ENCODE results near the gene CARD18. TPM values are rescaled to one million over a fixed set of nuclear protein-coding genes. Genes with fewer than 3 reads are reported as not detected.
"Not testable (repeated sequence)": the region's sequence is repeated elsewhere in the genome, so short reads cannot be mapped to it uniquely, and the experiment has no call there.

CARD18 gene
- total and polyA plus RNA-seq, 2 donors (not counting 1 experiment from before 2014, with no cell fraction given), result not detected

DNA sequence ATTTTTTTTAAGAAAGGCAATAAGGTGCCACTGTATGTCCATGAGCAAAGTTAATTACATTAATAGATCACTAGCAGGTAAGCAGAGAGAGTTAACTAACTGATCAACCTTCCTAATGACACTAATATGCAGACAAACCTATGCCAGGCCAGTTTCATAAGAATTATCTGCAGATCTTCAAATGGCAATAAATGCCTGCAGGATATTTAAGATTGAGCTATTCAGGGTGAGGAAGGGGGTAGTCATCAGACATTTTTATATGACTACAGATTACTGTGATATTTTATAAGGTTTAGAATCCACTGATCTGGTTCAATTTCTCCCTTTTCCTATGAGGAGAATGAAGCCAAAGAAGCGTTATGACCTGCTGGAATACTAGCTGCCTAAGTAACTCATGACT is 30.2 kb downstream of the CARD18 start:
- Histone ChIP-seq H3K9ac (ENCODE audit: low read length) (no peak overlapping the region), H3K79me2 (ENCODE audit: control insufficient read depth, insufficient read depth, low read length) (no peaks in the 10 kb centered on the region), H3K4me2 (replicated peaks; ENCODE audit: low read depth, low read length, poor library complexity, severe bottlenecking) (no peak overlapping the region), H3K27me3 (replicated peaks in 1 of 4; ENCODE audit: control extremely low read depth in 1 of 4, control insufficient read depth in 3 of 4, insufficient read depth in 4 of 4, low read length in 3 of 4) (peaks cover 0 to 5% (median 0%) of the 10 kb centered on the region in 4 experiments), H3K27ac (ENCODE audit: low read length in 2 of 2) (no peak overlapping the region), H4K20me1 (ENCODE audit: control insufficient read depth, insufficient read depth, low read length, poor library complexity, severe bottlenecking) (no peaks in the 10 kb centered on the region), H3K4me3 (ENCODE audit: control extremely low read depth in 1 of 5, extremely low read depth in 1 of 5, insufficient read depth in 1 of 5, low read depth in 2 of 5, low read length in 4 of 5) (no peak overlapping the region), H2AFZ (ENCODE audit: insufficient read depth, low read depth, low read length, poor library complexity, severe bottlenecking) (no peak overlapping the region), H3K9me3 (ENCODE audit: control extremely low read depth in 1 of 3, control insufficient read depth in 2 of 3, insufficient read depth in 1 of 3, low read length in 2 of 3) (peaks cover 0 to 1% (median 0%) of the 10 kb centered on the region in 3 donors), H3K4me1 (ENCODE audit: control insufficient read depth in 2 of 2, insufficient read depth in 2 of 2, low read length in 2 of 2) (peaks cover 0 to 3% of the 10 kb centered on the region in 2 donors), H3K36me3 (replicated peaks in 1 of 2; ENCODE audit: control extremely low read depth in 1 of 2, control insufficient read depth in 1 of 2, extremely low read depth in 1 of 2, insufficient read depth in 2 of 2, low read length in 1 of 2) (no peaks in the 10 kb centered on the region)
- no peak for TF ChIP-seq EZH2 (IDR thresholded peaks at IDR 0.05; ENCODE audit: borderline replicate concordance, insufficient read depth, low read depth, low read length, poor library complexity, severe bottlenecking)
- TF ChIP-seq, protein P1, sequence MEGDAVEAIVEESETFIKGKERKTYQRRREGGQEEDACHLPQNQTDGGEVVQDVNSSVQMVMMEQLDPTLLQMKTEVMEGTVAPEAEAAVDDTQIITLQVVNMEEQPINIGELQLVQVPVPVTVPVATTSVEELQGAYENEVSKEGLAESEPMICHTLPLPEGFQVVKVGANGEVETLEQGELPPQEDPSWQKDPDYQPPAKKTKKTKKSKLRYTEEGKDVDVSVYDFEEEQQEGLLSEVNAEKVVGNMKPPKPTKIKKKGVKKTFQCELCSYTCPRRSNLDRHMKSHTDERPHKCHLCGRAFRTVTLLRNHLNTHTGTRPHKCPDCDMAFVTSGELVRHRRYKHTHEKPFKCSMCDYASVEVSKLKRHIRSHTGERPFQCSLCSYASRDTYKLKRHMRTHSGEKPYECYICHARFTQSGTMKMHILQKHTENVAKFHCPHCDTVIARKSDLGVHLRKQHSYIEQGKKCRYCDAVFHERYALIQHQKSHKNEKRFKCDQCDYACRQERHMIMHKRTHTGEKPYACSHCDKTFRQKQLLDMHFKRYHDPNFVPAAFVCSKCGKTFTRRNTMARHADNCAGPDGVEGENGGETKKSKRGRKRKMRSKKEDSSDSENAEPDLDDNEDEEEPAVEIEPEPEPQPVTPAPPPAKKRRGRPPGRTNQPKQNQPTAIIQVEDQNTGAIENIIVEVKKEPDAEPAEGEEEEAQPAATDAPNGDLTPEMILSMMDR (IDR thresholded peaks at IDR 0.05), result no peak
- H3K4me3 Mint-ChIP-seq, result no peak overlapping the region
- DNase-seq (no peak), ATAC-seq (ENCODE audit: low read depth) (no peak)
- no peaks in the 10 kb centered on the region for H3K9me3 Mint-ChIP-seq (ENCODE audit: insufficient read depth)
- intact Hi-C loops (cut with micrococcal nuclease), result no loop called here
- no CpG with 5 or more reads among the region's 1 CpG for WGBS (ENCODE audit: insufficient coverage)
- ChIA-PET CTCF (no interaction called here), POLR2A (no interaction called here)
- peaks cover 27% of the 10 kb centered on the region for H3K27me3 Mint-ChIP-seq
- H3K27ac Mint-ChIP-seq, result no peak overlapping the region
- peaks cover 11% of the 10 kb centered on the region for H3K4me1 Mint-ChIP-seq

DNA sequence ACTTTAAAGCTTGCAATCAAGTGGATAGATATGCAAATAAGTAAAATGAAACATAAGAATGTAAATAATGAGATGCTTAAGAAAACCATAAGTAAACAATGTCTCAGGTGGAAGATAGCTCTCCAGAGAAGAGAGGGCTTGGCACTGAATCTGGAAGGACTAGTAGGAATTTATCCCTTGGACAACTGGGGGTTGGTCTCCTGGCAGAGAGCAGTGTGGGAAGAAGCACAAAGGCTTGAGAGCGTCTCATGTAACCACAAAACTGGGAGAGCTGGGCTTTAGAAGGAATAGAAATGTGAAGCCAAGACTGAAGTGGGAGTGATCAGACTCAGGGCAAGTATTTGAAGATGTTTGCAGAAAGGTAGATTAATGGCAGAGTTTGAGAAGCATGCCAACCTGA is 31.3 kb downstream of the CARD18 start:
- ChIA-PET POLR2A (no interaction called here), CTCF (no interaction called here)
- H3K4me2 ChIP-seq (replicated peaks; ENCODE audit: low read depth, low read length, poor library complexity, severe bottlenecking), result no peak overlapping the region
- no peaks in the 10 kb centered on the region for H3K9me3 Mint-ChIP-seq (ENCODE audit: insufficient read depth)
- H4K20me1 ChIP-seq (ENCODE audit: control insufficient read depth, insufficient read depth, low read length, poor library complexity, severe bottlenecking), result no peaks in the 10 kb centered on the region
- no peak overlapping the region for H3K4me3 Mint-ChIP-seq
- H3K79me2 ChIP-seq (ENCODE audit: control insufficient read depth, insufficient read depth, low read length), result no peaks in the 10 kb centered on the region
- H3K27me3 ChIP-seq (replicated peaks in 1 of 4; ENCODE audit: control extremely low read depth in 1 of 4, control insufficient read depth in 3 of 4, insufficient read depth in 4 of 4, low read length in 3 of 4), result peaks cover 0 to 5% (median 0%) of the 10 kb centered on the region in 4 experiments
- no peak overlapping the region for H3K4me3 ChIP-seq (ENCODE audit: control extremely low read depth in 1 of 5, extremely low read depth in 1 of 5, insufficient read depth in 1 of 5, low read depth in 2 of 5, low read length in 4 of 5)
- peaks cover 0 to 1% (median 0%) of the 10 kb centered on the region in 3 donors for H3K9me3 ChIP-seq (ENCODE audit: control extremely low read depth in 1 of 3, control insufficient read depth in 2 of 3, insufficient read depth in 1 of 3, low read length in 2 of 3)
- no peak overlapping the region for H3K27ac ChIP-seq (ENCODE audit: low read length in 2 of 2)
- no peak for DNase-seq
- intact Hi-C loops (cut with micrococcal nuclease), result no loop called here
- H3K4me1 ChIP-seq (ENCODE audit: control insufficient read depth in 2 of 2, insufficient read depth in 2 of 2, low read length in 2 of 2), result peaks cover 0 to 3% of the 10 kb centered on the region in 2 donors
- peaks cover 11% of the 10 kb centered on the region for H3K4me1 Mint-ChIP-seq
- 83% methylated on average over 1 of the region's 1 CpG for WGBS (ENCODE audit: insufficient coverage)
- no peak overlapping the region for H3K9ac ChIP-seq (ENCODE audit: low read length)
- H3K27ac Mint-ChIP-seq, result no peak overlapping the region
- H3K27me3 Mint-ChIP-seq, result peaks cover 24% of the 10 kb centered on the region
- no peak for ATAC-seq (ENCODE audit: low read depth)
- TF ChIP-seq EZH2 (IDR thresholded peaks at IDR 0.05; ENCODE audit: borderline replicate concordance, insufficient read depth, low read depth, low read length, poor library complexity, severe bottlenecking), result no peak
- TF ChIP-seq, protein P1 (IDR thresholded peaks at IDR 0.05), result no peak
- H2AFZ ChIP-seq (ENCODE audit: insufficient read depth, low read depth, low read length, poor library complexity, severe bottlenecking), result no peak overlapping the region
- H3K36me3 ChIP-seq (replicated peaks in 1 of 2; ENCODE audit: control extremely low read depth in 1 of 2, control insufficient read depth in 1 of 2, extremely low read depth in 1 of 2, insufficient read depth in 2 of 2, low read length in 1 of 2), result no peaks in the 10 kb centered on the region

DNA sequence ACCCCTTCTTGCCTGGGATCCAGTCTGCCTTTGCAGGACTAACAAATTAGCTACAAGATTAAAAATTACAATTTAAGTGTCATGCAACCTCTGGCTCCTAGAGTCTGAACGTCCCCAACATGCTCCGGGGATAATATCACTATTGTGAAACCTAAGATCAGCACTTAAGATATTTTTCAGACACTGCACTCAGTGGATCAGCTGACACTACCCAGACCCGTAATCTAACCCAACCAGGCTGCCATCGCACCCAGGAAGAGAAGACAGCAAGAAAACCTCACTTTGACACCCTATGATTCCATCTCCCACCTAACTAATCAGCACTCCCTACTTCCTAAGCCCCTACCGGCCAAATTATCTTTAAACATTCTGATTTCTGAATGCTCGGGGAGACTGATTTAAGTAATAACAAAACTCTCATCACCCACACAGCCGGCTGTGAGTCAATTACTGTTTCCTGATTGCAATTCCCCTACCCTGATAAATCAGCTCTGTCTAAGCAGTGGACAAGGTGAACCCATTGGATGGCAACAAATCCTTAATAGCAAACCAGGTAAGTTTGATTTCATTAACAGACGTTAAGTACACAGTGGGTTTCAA is 32.2 kb downstream of the CARD18 start:
- H3K9ac ChIP-seq (ENCODE audit: low read length); ATAC-seq (ENCODE audit: low read depth); DNase-seq; H3K9me3 Mint-ChIP-seq (ENCODE audit: insufficient read depth); H3K4me3 Mint-ChIP-seq; H3K9me3 ChIP-seq (ENCODE audit: control extremely low read depth in 1 of 3, control insufficient read depth in 2 of 3, insufficient read depth in 1 of 3, low read length in 2 of 3); H3K27me3 ChIP-seq (replicated peaks in 1 of 4; ENCODE audit: control extremely low read depth in 1 of 4, control insufficient read depth in 3 of 4, insufficient read depth in 4 of 4, low read length in 3 of 4); H3K4me3 ChIP-seq (ENCODE audit: control extremely low read depth in 1 of 5, extremely low read depth in 1 of 5, insufficient read depth in 1 of 5, low read depth in 2 of 5, low read length in 4 of 5); H2AFZ ChIP-seq (ENCODE audit: insufficient read depth, low read depth, low read length, poor library complexity, severe bottlenecking); H3K36me3 ChIP-seq (replicated peaks in 1 of 2; ENCODE audit: control extremely low read depth in 1 of 2, control insufficient read depth in 1 of 2, extremely low read depth in 1 of 2, insufficient read depth in 2 of 2, low read length in 1 of 2); H4K20me1 ChIP-seq (ENCODE audit: control insufficient read depth, insufficient read depth, low read length, poor library complexity, severe bottlenecking); H3K27ac Mint-ChIP-seq; POLR2A ChIA-PET; H3K4me1 ChIP-seq (ENCODE audit: control insufficient read depth in 2 of 2, insufficient read depth in 2 of 2, low read length in 2 of 2); H3K79me2 ChIP-seq (ENCODE audit: control insufficient read depth, insufficient read depth, low read length); intact Hi-C loops (cut with micrococcal nuclease); H3K4me2 ChIP-seq (replicated peaks; ENCODE audit: low read depth, low read length, poor library complexity, severe bottlenecking); CTCF ChIA-PET; H3K27ac ChIP-seq (ENCODE audit: low read length in 2 of 2): not testable (repeated sequence)
- Mint-ChIP-seq H3K4me1 (peaks cover 11% of the 10 kb centered on the region), H3K27me3 (peaks cover 18% of the 10 kb centered on the region)
- 87% methylated on average over 7 of the region's 8 CpGs for WGBS (ENCODE audit: insufficient coverage)
